Keratinocyte (primary cell): ENCODE measurements around the gene TSKU. TPM values are rescaled to one million over a fixed set of nuclear protein-coding genes. Genes with fewer than 3 reads are reported as not detected.

Experiments used
- DNase-seq: peaks from one replicate; pipeline ENCODE4 v3.0.0-alpha.2; 2011; ENCODE audit warnings: low read depth, missing footprints, low spot score
- FAIRE-seq: peaks from 2 replicates; lab custom pipeline; 2011; peaks lifted over from hg19 to GRCh38; lab: Jason Lieb, UNC
- H2AFZ ChIP-seq: 2 replicates; pipeline ENCODE4 v1.6.0; 2012; ENCODE audit warnings: low read length, control low read depth, inconsistent platforms; ENCODE audit not compliant: control insufficient read depth
- H3K27ac ChIP-seq: 2 replicates; pipeline ENCODE4 v1.5.1; 2011; ENCODE audit warnings: low read length; ENCODE audit not compliant: control insufficient read depth, insufficient read depth
- H3K27me3 ChIP-seq: 3 replicates; pipeline ENCODE4 v1.6.0; 2011; ENCODE audit warnings: low read length; ENCODE audit not compliant: control insufficient read depth, insufficient read depth; ENCODE audit errors: extremely low read depth
- H3K36me3 ChIP-seq, 2 experiments: 2 replicates in 1 of 2; 3 replicates in 1 of 2; pipeline ENCODE4 v1.5.1; 2011; ENCODE audit warnings: low read length in 2 of 2, mild to moderate bottlenecking in 1 of 2; ENCODE audit not compliant: control insufficient read depth in 2 of 2, insufficient read depth in 2 of 2; ENCODE audit errors: extremely low read depth in 1 of 2
- H3K4me1 ChIP-seq: 3 replicates; pipeline ENCODE4 v1.5.1; 2011; ENCODE audit warnings: low read length; ENCODE audit not compliant: control insufficient read depth, insufficient read depth; ENCODE audit errors: extremely low read depth
- H3K4me2 ChIP-seq: 3 replicates; pipeline ENCODE4 v1.6.0; 2011; ENCODE audit warnings: low read depth, low read length; ENCODE audit not compliant: control insufficient read depth, insufficient read depth; ENCODE audit errors: extremely low read depth
- H3K4me3 ChIP-seq, 3 experiments: fragments of 200-600 bp in 1 of 3; sonication (generic) in 1 of 3; 2 replicates in 2 of 3; 3 replicates in 1 of 3; pipeline ENCODE4 v1.5.1; 2011 to 2016; ENCODE audit warnings: low read length in 3 of 3, mild to moderate bottlenecking in 3 of 3, control low read depth in 2 of 3, inconsistent platforms in 1 of 3, low read depth in 1 of 3, mixed read lengths in 1 of 3, mixed run types in 1 of 3, moderate library complexity in 1 of 3; ENCODE audit not compliant: control insufficient read depth in 2 of 3, insufficient read depth in 2 of 3; ENCODE audit errors: extremely low read depth in 1 of 3
- H3K79me2 ChIP-seq: 2 replicates; pipeline ENCODE4 v1.6.0; 2012; ENCODE audit warnings: low read length; ENCODE audit not compliant: control insufficient read depth, insufficient read depth
- H3K9ac ChIP-seq: 3 replicates; pipeline ENCODE4 v1.6.0; 2011; ENCODE audit warnings: low read length; ENCODE audit not compliant: control insufficient read depth, insufficient read depth; ENCODE audit errors: extremely low read depth
- H3K9me1 ChIP-seq: 3 replicates; pipeline ENCODE4 v1.6.0; 2011; ENCODE audit warnings: low read length; ENCODE audit not compliant: control insufficient read depth, insufficient read depth; ENCODE audit errors: extremely low read depth
- H3K9me3 ChIP-seq: 2 replicates; pipeline ENCODE4 v1.5.1; 2012; ENCODE audit warnings: low read depth, low read length; ENCODE audit not compliant: control insufficient read depth
- H4K20me1 ChIP-seq: 3 replicates; pipeline ENCODE4 v1.6.0; 2011; ENCODE audit warnings: low read length; ENCODE audit not compliant: control insufficient read depth, insufficient read depth; ENCODE audit errors: extremely low read depth
- EZH2 ChIP-seq: IDR thresholded peaks from one replicate; pipeline ENCODE4 v1.6.1; 2012; ENCODE audit warnings: inconsistent platforms, mild to moderate bottlenecking, low read length, moderate library complexity
- dilution Hi-C: fragments of 300-500 bp; cut with MboI; formaldehyde crosslinking; loops from one replicate; pipeline ENCODE4 v1.7.0; 2020; ENCODE audit warnings: low sequenced_read_pairs; ENCODE audit not compliant: extremely low pct_ligation_motif_present
- polyA plus RNA-seq, 5 experiments: library from polyadenylated mRNA; depleted of rRNA in 3 of 5; stranded (reverse) in 3 of 5; stranded (forward) in 1 of 5; unstranded in 1 of 5; fragments of >200 nt; gene quantifications; 1 replicate in 1 of 5; 2 replicates in 3 of 5; 3 replicates in 1 of 5; pipeline versions ENCODE4 v1.2.1 to v1.2.3, GENCODE V29; 2011 to 2012; ENCODE audit warnings: missing spikeins in 2 of 5, low read depth in 1 of 5, low replicate concordance in 1 of 5
- TF ChIP-seq, protein P1 (sequence below), 3 experiments: IDR thresholded peaks in 1 of 3; conservative IDR thresholded peaks in 1 of 3; optimal IDR thresholded peaks in 1 of 3; 2 replicates in 2 of 3; 3 replicates in 1 of 3; pipeline versions ENCODE3 to v1.5.1; 2011; ENCODE audit warnings: low read length in 3 of 3, mild to moderate bottlenecking in 3 of 3, moderate library complexity in 2 of 3, control low read depth in 1 of 3, inconsistent platforms in 1 of 3; ENCODE audit not compliant: insufficient read depth in 2 of 3; ENCODE audit errors: extremely low read depth in 1 of 3

Gene TSKU
- polyA plus RNA-seq, 1 donor (not counting 4 experiments of a cell fraction or from before 2014, with no cell fraction given) = 22.8 TPM

DNA sequence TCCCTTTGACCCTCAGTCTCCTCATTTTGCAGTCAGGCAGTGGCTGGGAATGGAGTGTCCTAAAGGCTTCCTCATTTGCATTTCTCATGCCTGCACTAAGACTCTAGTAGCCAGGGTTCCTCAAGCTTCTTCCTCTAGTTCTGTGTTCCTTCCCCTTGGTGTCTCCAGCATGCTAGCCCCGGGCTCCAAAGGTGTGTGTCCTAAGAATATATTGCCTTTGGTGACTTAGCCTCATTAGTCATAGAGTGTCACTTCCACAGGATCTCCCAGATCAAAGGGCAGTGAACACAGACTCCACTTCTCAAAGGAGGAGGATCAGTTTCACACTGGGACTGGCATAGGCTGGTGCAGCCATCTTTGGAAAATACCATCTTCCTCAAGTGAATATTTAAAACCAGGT lies 56.2 kb downstream of the TSKU start:
- Histone ChIP-seq H3K9me1 (no peaks in the 10 kb centered on the region), H3K9me3 (no peaks in the 10 kb centered on the region), H3K4me3 (no peak overlapping the region), H3K4me2 (no peak overlapping the region), H2AFZ (no peak overlapping the region), H4K20me1 (no peaks in the 10 kb centered on the region), H3K27ac (no peak overlapping the region), H3K79me2 (no peaks in the 10 kb centered on the region), H3K9ac (no peak overlapping the region), H3K27me3 (no peaks in the 10 kb centered on the region), H3K4me1 (peaks cover 12% of the 10 kb centered on the region), H3K36me3 (no peaks in the 10 kb centered on the region)
- no peak for DNase-seq
- no peak for FAIRE-seq
- TF ChIP-seq EZH2 = no peak
- TF ChIP-seq, protein P1, sequence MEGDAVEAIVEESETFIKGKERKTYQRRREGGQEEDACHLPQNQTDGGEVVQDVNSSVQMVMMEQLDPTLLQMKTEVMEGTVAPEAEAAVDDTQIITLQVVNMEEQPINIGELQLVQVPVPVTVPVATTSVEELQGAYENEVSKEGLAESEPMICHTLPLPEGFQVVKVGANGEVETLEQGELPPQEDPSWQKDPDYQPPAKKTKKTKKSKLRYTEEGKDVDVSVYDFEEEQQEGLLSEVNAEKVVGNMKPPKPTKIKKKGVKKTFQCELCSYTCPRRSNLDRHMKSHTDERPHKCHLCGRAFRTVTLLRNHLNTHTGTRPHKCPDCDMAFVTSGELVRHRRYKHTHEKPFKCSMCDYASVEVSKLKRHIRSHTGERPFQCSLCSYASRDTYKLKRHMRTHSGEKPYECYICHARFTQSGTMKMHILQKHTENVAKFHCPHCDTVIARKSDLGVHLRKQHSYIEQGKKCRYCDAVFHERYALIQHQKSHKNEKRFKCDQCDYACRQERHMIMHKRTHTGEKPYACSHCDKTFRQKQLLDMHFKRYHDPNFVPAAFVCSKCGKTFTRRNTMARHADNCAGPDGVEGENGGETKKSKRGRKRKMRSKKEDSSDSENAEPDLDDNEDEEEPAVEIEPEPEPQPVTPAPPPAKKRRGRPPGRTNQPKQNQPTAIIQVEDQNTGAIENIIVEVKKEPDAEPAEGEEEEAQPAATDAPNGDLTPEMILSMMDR (optimal IDR thresholded peaks at IDR 0.05 in 1 of 3, IDR thresholded peaks at IDR 0.05 in 1 of 3, conservative IDR thresholded peaks at IDR 0.05 in 1 of 3; ENCODE audit: extremely low read depth in 1 of 3, insufficient read depth in 2 of 3, low read length in 3 of 3) = no peak
- dilution Hi-C loops = no loop called here

DNA sequence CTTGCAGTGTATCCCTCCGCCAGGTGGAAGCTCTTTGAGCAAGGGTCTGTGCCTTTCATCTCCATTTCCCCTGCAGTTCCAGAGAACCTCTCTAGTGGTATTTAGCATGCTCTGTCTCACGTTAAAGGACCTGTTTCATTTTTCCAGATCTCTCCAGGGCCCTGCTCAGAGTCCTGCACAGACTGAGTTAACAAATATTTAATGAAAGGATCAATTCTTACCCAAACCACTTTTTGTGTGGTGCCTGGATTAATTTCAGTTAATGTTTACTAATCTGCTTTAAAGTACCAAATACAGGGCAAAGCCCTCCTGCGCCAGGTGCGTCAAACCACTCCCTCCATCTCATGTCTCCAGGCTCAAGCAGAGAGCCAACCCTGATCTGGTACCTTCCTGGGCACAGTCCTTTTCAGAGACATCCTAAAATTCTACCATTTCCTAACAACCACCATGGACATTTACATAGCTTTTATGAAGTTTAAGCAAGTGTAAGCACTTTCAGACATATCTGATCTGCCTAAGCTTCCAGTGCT lies 58.8 kb downstream of the TSKU start:
- dilution Hi-C loops = no loop called here
- DNase-seq = no peak
- no peak overlapping the region for H3K9ac ChIP-seq

More for the DNA sequence above, 58.8 kb downstream of the TSKU start:
- Histone ChIP-seq H3K9me3 (no peaks in the 10 kb centered on the region), H3K27me3 (no peaks in the 10 kb centered on the region), H3K4me3 (no peak overlapping the region), H4K20me1 (no peaks in the 10 kb centered on the region), H3K4me1 (peaks cover 6% of the 10 kb centered on the region), H3K9me1 (no peaks in the 10 kb centered on the region), H3K79me2 (no peaks in the 10 kb centered on the region), H3K4me2 (no peak overlapping the region), H2AFZ (no peak overlapping the region), H3K27ac (no peak overlapping the region), H3K36me3 (no peaks in the 10 kb centered on the region)
- no peak for TF ChIP-seq EZH2
- TF ChIP-seq, protein P1 (optimal IDR thresholded peaks at IDR 0.05 in 1 of 3, IDR thresholded peaks at IDR 0.05 in 1 of 3, conservative IDR thresholded peaks at IDR 0.05 in 1 of 3; ENCODE audit: extremely low read depth in 1 of 3, insufficient read depth in 2 of 3, low read length in 3 of 3) = no peak
- FAIRE-seq = no peak
